ENCODE data around the gene RASGRP1.

Gene RASGRP1

GRCh38 chr15:38565287-38565670 lies 665 bp upstream of the RASGRP1 start:
- TF ChIP-seq CTCF (IDR thresholded peaks at IDR 0.05; ENCODE audit: insufficient read depth, low read length, poor library complexity, severe bottlenecking): no peak
- no peak for DNase-seq (ENCODE audit: extremely low read depth, insufficient read length)
- H3K36me3 ChIP-seq (ENCODE audit: control insufficient read depth, insufficient read depth, low read length): no peaks in the 10 kb centered on the region
- H3K27me3 ChIP-seq (replicated peaks; ENCODE audit: control insufficient read depth, insufficient read depth, low read length): no peaks in the 10 kb centered on the region
- peak overlapping the region; percentile 74 for H3K4me3 ChIP-seq (replicated peaks; ENCODE audit: low read depth, low read length)

- H3K36me3 ChIP-seq (ENCODE audit: control insufficient read depth, insufficient read depth, low read length): no peaks in the 10 kb centered on the region
- DNase-seq (ENCODE audit: extremely low read depth, insufficient read length): peak; percentile 89
- peak; percentile 89 for TF ChIP-seq CTCF (IDR thresholded peaks at IDR 0.05; ENCODE audit: insufficient read depth, low read length, poor library complexity, severe bottlenecking)
- H3K27me3 ChIP-seq (replicated peaks; ENCODE audit: control insufficient read depth, insufficient read depth, low read length): no peaks in the 10 kb centered on the region
- peak overlapping the region; percentile 74 for H3K4me3 ChIP-seq (replicated peaks; ENCODE audit: low read depth, low read length)
These were observed 693 bp downstream of the RASGRP1 start for GRCh38 chr15:38563723-38564519.

GRCh38 chr15:38562278-38562677 lies 2.3 kb downstream of the RASGRP1 start:
- no peaks in the 10 kb centered on the region for H3K27me3 ChIP-seq (replicated peaks; ENCODE audit: control insufficient read depth, insufficient read depth, low read length)
- peaks cover under 1% of the 10 kb centered on the region; the same call in 1 of the 2 replicates for H3K36me3 ChIP-seq (ENCODE audit: control insufficient read depth, insufficient read depth, low read length)
- no peak for DNase-seq (ENCODE audit: extremely low read depth, insufficient read length)
- H3K4me3 ChIP-seq (replicated peaks; ENCODE audit: low read depth, low read length): peak overlapping the region; percentile 31
- peak; percentile 22 for TF ChIP-seq CTCF (IDR thresholded peaks at IDR 0.05; ENCODE audit: insufficient read depth, low read length, poor library complexity, severe bottlenecking)

- DNase-seq (ENCODE audit: extremely low read depth, insufficient read length): peak; percentile 45
- no peak for TF ChIP-seq CTCF (IDR thresholded peaks at IDR 0.05; ENCODE audit: insufficient read depth, low read length, poor library complexity, severe bottlenecking)
- H3K36me3 ChIP-seq (ENCODE audit: control insufficient read depth, insufficient read depth, low read length): peaks cover 4% of the 10 kb centered on the region; the same call in 1 of the 2 replicates
- H3K4me3 ChIP-seq (replicated peaks; ENCODE audit: low read depth, low read length): no peak overlapping the region
- H3K27me3 ChIP-seq (replicated peaks; ENCODE audit: control insufficient read depth, insufficient read depth, low read length): no peaks in the 10 kb centered on the region
These were observed 4.1 kb downstream of the RASGRP1 start for GRCh38 chr15:38560456-38560926.

GRCh38 chr15:38559636-38560307 lies 4.8 kb downstream of the RASGRP1 start:
- TF ChIP-seq CTCF (IDR thresholded peaks at IDR 0.05; ENCODE audit: insufficient read depth, low read length, poor library complexity, severe bottlenecking): no peak
- no peaks in the 10 kb centered on the region for H3K27me3 ChIP-seq (replicated peaks; ENCODE audit: control insufficient read depth, insufficient read depth, low read length)
- peaks cover 4% of the 10 kb centered on the region; the same call in 1 of the 2 replicates for H3K36me3 ChIP-seq (ENCODE audit: control insufficient read depth, insufficient read depth, low read length)
- H3K4me3 ChIP-seq (replicated peaks; ENCODE audit: low read depth, low read length): no peak overlapping the region
- DNase-seq (ENCODE audit: extremely low read depth, insufficient read length): no peak
